HL-60 (cell line): ENCODE data around the gene SLC6A11.

ENCODE experiments used
- DNase-seq, 2 experiments: peaks; one replicate each; pipeline ENCODE4 v3.0.0-alpha.2; 2010 to 2020; ENCODE audit warnings: low read depth in 1 of 2, low spot score in 1 of 2
- H3K27ac ChIP-seq: fragments of 250-450 bp; sonication (Bioruptor Pico); replicated peaks from 2 replicates; pipeline ENCODE4 v1.5.1; 2020; ENCODE audit warnings: mild to moderate bottlenecking, moderate library complexity
- H3K27me3 ChIP-seq: fragments of 250-450 bp; sonication (Bioruptor Pico); 2 replicates; pipeline ENCODE4 v1.5.1; 2021; ENCODE audit warnings: mild to moderate bottlenecking, moderate library complexity; ENCODE audit not compliant: insufficient read depth, poor library complexity, severe bottlenecking
- H3K4me3 ChIP-seq: replicated peaks from 2 replicates; pipeline ENCODE4 v1.5.1; 2011; ENCODE audit warnings: mild to moderate bottlenecking, control low read depth, low read length; ENCODE audit not compliant: insufficient read depth
- CTCF ChIP-seq: IDR thresholded peaks from one replicate; pipeline ENCODE4 v1.5.1; 2011; ENCODE audit warnings: low read length, control low read depth, inconsistent platforms; ENCODE audit not compliant: insufficient read depth
- GABPA ChIP-seq: IDR thresholded peaks from 2 replicates; pipeline ENCODE4 v1.6.1; 2012; ENCODE audit warnings: low read depth
- POLR2AphosphoS5 ChIP-seq: IDR thresholded peaks from 2 replicates; pipeline ENCODE4 v1.6.1; 2012; ENCODE audit warnings: low read depth
- REST ChIP-seq: IDR thresholded peaks from 2 replicates; pipeline ENCODE4 v1.6.1; 2012; ENCODE audit warnings: low read depth; ENCODE audit not compliant: insufficient replicate concordance
- SPI1 ChIP-seq: IDR thresholded peaks from 2 replicates; pipeline ENCODE4 v1.6.1; 2012; ENCODE audit warnings: low read depth, mild to moderate bottlenecking, borderline replicate concordance

Gene SLC6A11

GRCh38 chr3:10929978-10930665, 114.1 kb downstream of the SLC6A11 start:
- TF ChIP-seq GABPA = no peak
- no peak for TF ChIP-seq CTCF
- no peak for TF ChIP-seq SPI1
- no peak for TF ChIP-seq POLR2AphosphoS5
- no peak for TF ChIP-seq REST
- H3K27ac ChIP-seq = no peak overlapping the region
- H3K27me3 ChIP-seq = no peaks in the 10 kb centered on the region
- DNase-seq = no peak
- H3K4me3 ChIP-seq = no peak overlapping the region

- Histone ChIP-seq H3K27me3 (no peaks in the 10 kb centered on the region), H3K27ac (no peak overlapping the region), H3K4me3 (no peak overlapping the region)
- no peak for DNase-seq
- TF ChIP-seq POLR2AphosphoS5 (no peak), GABPA (no peak), REST (no peak), SPI1 (no peak), CTCF (no peak)
These were observed 114.6 kb downstream of the SLC6A11 start for GRCh38 chr3:10930666-10931040.

GRCh38 chr3:10932596-10932995, 116.6 kb downstream of the SLC6A11 start:
- TF ChIP-seq GABPA (no peak), CTCF (no peak), SPI1 (no peak), REST (no peak), POLR2AphosphoS5 (no peak)
- no peak for DNase-seq
- no peak overlapping the region for H3K4me3 ChIP-seq
- H3K27ac ChIP-seq = no peak overlapping the region
- H3K27me3 ChIP-seq = no peaks in the 10 kb centered on the region
